ENCODE measurements around the gene TVP23C.
A peak's percentile ranks its signal among the peaks of the same experiment; 100 is the strongest.
"Not testable (repeated sequence)": the region's sequence is repeated elsewhere in the genome, so short reads cannot be mapped to it uniquely, and the experiment has no call there.

TVP23C gene

GRCh38 chr17:15526292-15527218 is 36.7 kb downstream of the TVP23C start:
- not testable (repeated sequence) for DNase-seq (ENCODE audit: low read depth, low spot score)

- not testable (repeated sequence) for DNase-seq (ENCODE audit: low read depth, low spot score)
These were observed 38.0 kb downstream of the TVP23C start for GRCh38 chr17:15524990-15525985.

GRCh38 chr17:15516150-15516549 is 47.1 kb downstream of the TVP23C start:
- DNase-seq (ENCODE audit: low read depth, low spot score) = no peak

- no peak for DNase-seq (ENCODE audit: low read depth, low spot score)
These were observed 48.8 kb downstream of the TVP23C start for GRCh38 chr17:15514469-15514868.

GRCh38 chr17:15513856-15514459 is 49.3 kb downstream of the TVP23C start:
- DNase-seq (ENCODE audit: low read depth, low spot score) = no peak

- no peak for DNase-seq (ENCODE audit: low read depth, low spot score)
These were observed 50.1 kb downstream of the TVP23C start for GRCh38 chr17:15513058-15513791.

- DNase-seq (ENCODE audit: low read depth, low spot score) = no peak
These were observed 51.1 kb downstream of the TVP23C start for GRCh38 chr17:15512071-15512709.

GRCh38 chr17:15511142-15511541 is 52.1 kb downstream of the TVP23C start:
- DNase-seq (ENCODE audit: low read depth, low spot score) = no peak

GRCh38 chr17:15510361-15510760 is 52.9 kb downstream of the TVP23C start:
- DNase-seq (ENCODE audit: low read depth, low spot score) = no peak

GRCh38 chr17:15509095-15509494 is 54.2 kb downstream of the TVP23C start:
- no peak for DNase-seq (ENCODE audit: low read depth, low spot score)

- no peak for DNase-seq (ENCODE audit: low read depth, low spot score)
These were observed 54.8 kb downstream of the TVP23C start for GRCh38 chr17:15508466-15508865.

- DNase-seq (ENCODE audit: low read depth, low spot score) = no peak
These were observed 55.4 kb downstream of the TVP23C start for GRCh38 chr17:15507896-15508295.

GRCh38 chr17:15507001-15507400 is 56.3 kb downstream of the TVP23C start:
- DNase-seq (ENCODE audit: low read depth, low spot score) = no peak

GRCh38 chr17:15505708-15506107 is 57.6 kb downstream of the TVP23C start:
- not testable (repeated sequence) for DNase-seq (ENCODE audit: low read depth, low spot score)

- DNase-seq (ENCODE audit: low read depth, low spot score) = no peak
These were observed 59.6 kb downstream of the TVP23C start for GRCh38 chr17:15503731-15504130.

GRCh38 chr17:15502369-15503112 is 60.7 kb downstream of the TVP23C start:
- peak; percentile 30 for DNase-seq (ENCODE audit: low read depth, low spot score)

- DNase-seq (ENCODE audit: low read depth, low spot score) = no peak
These were observed 61.5 kb downstream of the TVP23C start for GRCh38 chr17:15501793-15502192.

GRCh38 chr17:15501282-15501681 is 62.0 kb downstream of the TVP23C start:
- DNase-seq (ENCODE audit: low read depth, low spot score) = no peak

GRCh38 chr17:15498107-15498506 is 65.2 kb downstream of the TVP23C start:
- no peak for DNase-seq (ENCODE audit: low read depth, low spot score)
